Prostate gland (tissue), 2 donors: Measurements from ENCODE around the gene CDK5RAP3. TPM values are rescaled to one million over a fixed set of nuclear protein-coding genes. Genes with fewer than 3 reads are reported as not detected.

Source experiments
- DNase-seq: peaks from one replicate; pipeline ENCODE4 v3.0.0-alpha.2; 2019; ENCODE audit warnings: low spot score
- H3K27ac ChIP-seq, 2 donors: fragments of 200-600 bp; sonication (generic); 2 replicates each; pipeline ENCODE4 v1.5.1; 2017 to 2019
- H3K27me3 ChIP-seq: fragments of 200-600 bp; sonication (generic); replicated peaks from 2 replicates; pipeline ENCODE4 v1.5.1; 2019; ENCODE audit not compliant: insufficient read depth
- H3K36me3 ChIP-seq, 2 donors: fragments of 200-600 bp; sonication (generic); 1 replicate in 1 of 2; 2 replicates in 1 of 2; pipeline versions ENCODE4 v1.5.1 to v1.8.1; 2017 to 2019
- H3K4me1 ChIP-seq: fragments of 200-600 bp; sonication (generic); replicated peaks from 2 replicates; pipeline ENCODE4 v1.5.1; 2019
- H3K4me3 ChIP-seq, 2 donors: fragments of 200-600 bp; sonication (generic); 2 replicates each; pipeline ENCODE4 v1.5.1; 2017 to 2019
- H3K9me3 ChIP-seq: fragments of 200-600 bp; sonication (generic); 2 replicates; pipeline ENCODE4 v1.5.1; 2017
- CTCF ChIP-seq, 4 experiments: fragments of 200-600 bp in 2 of 4; fragments of 450-650 bp in 2 of 4; sonication (generic) in 2 of 4; IDR thresholded peaks; 1 replicate in 3 of 4; 2 replicates in 1 of 4; pipeline ENCODE4 v1.5.1; 2016 to 2019; ENCODE audit warnings: antibody characterized with exemption in 4 of 4, mild to moderate bottlenecking in 2 of 4, moderate library complexity in 2 of 4
- POLR2A ChIP-seq: fragments of 450-650 bp; IDR thresholded peaks from one replicate; pipeline ENCODE4 v1.6.1; 2016; ENCODE audit warnings: antibody characterized with exemption, mild to moderate bottlenecking
- POLR2AphosphoS5 ChIP-seq: sonication (generic); formaldehyde crosslinking; IDR thresholded peaks from one replicate; pipeline ENCODE4 v1.6.1; 2017; ENCODE audit warnings: antibody characterized with exemption
- whole genome bisulfite sequencing: methylation state at CpG from one replicate; pipeline ENCODE4 v1.1.5; 2018; 5-methylcytosine and 5-hydroxymethylcytosine counted together
- intact Hi-C: fragments of 100-400 bp; cut with DNase I; formaldehyde crosslinking; loops from one replicate; pipeline ENCODE4 v1.14.2; 2022
- total RNA-seq, 2 donors: library from RNA; depleted of rRNA; stranded (reverse); fragments of >200 nt; gene quantifications; one replicate each; pipeline ENCODE4 v1.1.0, GENCODE V29; 2016

The CDK5RAP3 gene
- total RNA-seq, 2 donors from 2014 or later = 185 to 193 TPM

DNA sequence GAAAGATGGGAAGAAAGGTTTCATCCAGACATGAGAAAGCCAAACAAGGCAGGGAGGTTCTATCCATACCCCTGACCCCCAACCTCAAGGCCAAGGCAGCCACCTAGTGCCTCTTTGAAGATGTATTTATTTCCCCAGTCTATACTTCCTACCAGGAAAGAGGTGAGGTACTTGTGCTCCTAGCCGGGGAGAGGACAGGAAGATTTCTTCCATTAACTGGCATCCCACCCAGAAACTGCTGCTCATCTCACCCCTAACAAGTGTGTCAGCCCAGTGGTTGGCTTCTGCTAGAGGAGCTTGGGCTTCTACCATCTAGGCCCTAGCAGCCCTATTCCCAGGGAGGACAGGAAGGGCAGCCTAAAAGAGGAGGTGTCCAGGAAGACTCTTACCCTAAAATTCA is 57.8 kb downstream of the CDK5RAP3 start:
- Histone ChIP-seq H3K9me3 (no peaks in the 10 kb centered on the region), H3K4me1 (peaks cover 22% of the 10 kb centered on the region), H3K27ac (no peak overlapping the region), H3K36me3 (no peaks in the 10 kb centered on the region), H3K27me3 (no peaks in the 10 kb centered on the region), H3K4me3 (no peak overlapping the region)
- intact Hi-C loops = no loop called here
- TF ChIP-seq POLR2A (no peak), CTCF (IDR thresholded peaks at IDR 0.05) (no peak), POLR2AphosphoS5 (no peak)
- 82% methylated on average over 1 of the region's 1 CpG for WGBS
- no peak for DNase-seq

DNA sequence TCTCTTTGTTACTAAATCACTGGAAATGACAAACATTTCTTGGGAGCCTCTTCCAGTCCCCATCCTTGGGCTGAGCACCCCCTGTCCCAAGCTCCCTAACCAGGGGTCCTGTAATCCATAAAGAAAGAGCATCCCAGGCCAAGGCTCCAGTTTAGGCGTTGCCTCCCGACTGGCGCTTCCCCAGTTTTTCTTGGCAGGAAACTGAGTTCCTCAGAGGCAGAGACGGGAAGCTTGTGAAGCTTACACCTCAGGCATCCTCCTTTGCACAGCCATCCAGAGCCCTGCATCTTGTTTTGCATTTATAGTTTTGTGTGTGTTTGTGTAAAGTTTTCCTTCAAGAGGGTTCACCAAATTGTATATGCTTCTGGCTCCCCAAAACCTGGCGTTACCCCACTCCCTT is 59.6 kb downstream of the CDK5RAP3 start:
- 40% methylated on average over 5 of the region's 5 CpGs for WGBS
- peaks cover 15% of the 10 kb centered on the region for H3K4me1 ChIP-seq
- intact Hi-C loops = no loop called here
- no peak overlapping the region for H3K27ac ChIP-seq
- H3K9me3 ChIP-seq = no peaks in the 10 kb centered on the region
- no peak for TF ChIP-seq POLR2AphosphoS5
- TF ChIP-seq POLR2A = no peak
- no peak for TF ChIP-seq CTCF (IDR thresholded peaks at IDR 0.05)
- H3K4me3 ChIP-seq = no peak overlapping the region
- H3K27me3 ChIP-seq = no peaks in the 10 kb centered on the region
- H3K36me3 ChIP-seq = no peaks in the 10 kb centered on the region
- DNase-seq = no peak

Other genes with a start within 250 kb of the CDK5RAP3 start
- gene TBX21, start 237.9 kb upstream of the CDK5RAP3 start, total RNA-seq = under 1 TPM; 0.27 to 0.45 TPM
- 10 to 100 TPM; 15.0 to 19.2 TPM for gene OSBPL7, start 149.3 kb upstream of the CDK5RAP3 start, total RNA-seq
- gene MRPL10, start 139.6 kb upstream of the CDK5RAP3 start, total RNA-seq = 10 to 100 TPM; 46.6 to 47.0 TPM
- 1 to 10 TPM; 1.1 to 4.9 TPM for gene LRRC46, start 139.4 kb upstream of the CDK5RAP3 start, total RNA-seq
- gene SCRN2, start 129.8 kb upstream of the CDK5RAP3 start, total RNA-seq = 10 to 100 TPM; 32.6 to 44.4 TPM
- gene SP6, start 120.0 kb upstream of the CDK5RAP3 start, total RNA-seq = 1 to 10 TPM; 1.4 to 3.1 TPM
- gene SP2, start 74.9 kb upstream of the CDK5RAP3 start, total RNA-seq = 10 to 100 TPM; 15.2 to 15.8 TPM
- 10 to 100 TPM; 37.3 to 55.2 TPM for gene PNPO, start 29.5 kb upstream of the CDK5RAP3 start, total RNA-seq
- 10 to 100 TPM; 19.9 to 59.7 TPM for gene PRR15L, start 13.2 kb upstream of the CDK5RAP3 start, total RNA-seq
- 10 to 100 TPM; 18.1 to 18.5 TPM for gene COPZ2, start 66.7 kb downstream of the CDK5RAP3 start, total RNA-seq
- 100 to 1,000 TPM in 1 of 2 donors, 10 to 100 TPM in 1; 87.8 to 244 TPM for gene NFE2L1, start 77.2 kb downstream of the CDK5RAP3 start, total RNA-seq
- gene CBX1, start 130.4 kb downstream of the CDK5RAP3 start, total RNA-seq = 10 to 100 TPM; 35.0 to 43.7 TPM
- 10 to 100 TPM; 15.2 to 16.0 TPM for gene SNX11, start 136.7 kb downstream of the CDK5RAP3 start, total RNA-seq